ENCODE results near the gene CTNNBIP1.

DNA sequence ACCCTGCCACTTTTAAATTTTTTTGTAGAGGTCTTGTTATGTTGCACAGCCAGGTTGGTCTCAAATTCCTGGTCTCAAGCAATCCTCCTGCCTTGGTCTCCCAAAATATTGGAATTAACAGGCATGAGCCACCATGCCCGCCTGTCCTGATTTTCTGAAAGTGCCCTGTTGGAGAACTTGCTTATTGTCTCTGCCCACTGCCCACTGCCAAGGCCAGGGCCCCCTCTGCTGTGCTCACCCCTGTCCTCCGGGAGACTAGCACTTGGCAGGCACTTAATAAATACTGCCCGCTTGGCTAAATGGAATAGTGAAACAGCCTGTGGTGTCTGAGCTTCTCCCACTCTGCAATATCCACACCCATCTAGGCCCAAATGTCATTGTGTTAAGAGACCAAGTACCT is 35.7 kb downstream of the CTNNBIP1 start:
- TF ChIP-seq POLR2AphosphoS5 (IDR thresholded peaks at IDR 0.05) (no peak), EP300 (conservative IDR thresholded peaks at IDR 0.05; ENCODE audit: poor library complexity, severe bottlenecking) (no peak), EZH2 (IDR thresholded peaks at IDR 0.05; ENCODE audit: borderline replicate concordance, insufficient read depth, low read length, poor library complexity, severe bottlenecking) (no peak)
- TF ChIP-seq, protein P1, sequence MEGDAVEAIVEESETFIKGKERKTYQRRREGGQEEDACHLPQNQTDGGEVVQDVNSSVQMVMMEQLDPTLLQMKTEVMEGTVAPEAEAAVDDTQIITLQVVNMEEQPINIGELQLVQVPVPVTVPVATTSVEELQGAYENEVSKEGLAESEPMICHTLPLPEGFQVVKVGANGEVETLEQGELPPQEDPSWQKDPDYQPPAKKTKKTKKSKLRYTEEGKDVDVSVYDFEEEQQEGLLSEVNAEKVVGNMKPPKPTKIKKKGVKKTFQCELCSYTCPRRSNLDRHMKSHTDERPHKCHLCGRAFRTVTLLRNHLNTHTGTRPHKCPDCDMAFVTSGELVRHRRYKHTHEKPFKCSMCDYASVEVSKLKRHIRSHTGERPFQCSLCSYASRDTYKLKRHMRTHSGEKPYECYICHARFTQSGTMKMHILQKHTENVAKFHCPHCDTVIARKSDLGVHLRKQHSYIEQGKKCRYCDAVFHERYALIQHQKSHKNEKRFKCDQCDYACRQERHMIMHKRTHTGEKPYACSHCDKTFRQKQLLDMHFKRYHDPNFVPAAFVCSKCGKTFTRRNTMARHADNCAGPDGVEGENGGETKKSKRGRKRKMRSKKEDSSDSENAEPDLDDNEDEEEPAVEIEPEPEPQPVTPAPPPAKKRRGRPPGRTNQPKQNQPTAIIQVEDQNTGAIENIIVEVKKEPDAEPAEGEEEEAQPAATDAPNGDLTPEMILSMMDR (IDR thresholded peaks at IDR 0.05; ENCODE audit: poor library complexity, severe bottlenecking): no peak
